H9 (cell line): ENCODE results near the gene DMRT1. TPM values are rescaled to one million over a fixed set of nuclear protein-coding genes. Genes with fewer than 3 reads are reported as not detected.

Experiments
- DNase-seq: peaks from one replicate; pipeline ENCODE4 v3.0.0-alpha.2; 2017
- H2AFZ ChIP-seq: one replicate; pipeline ENCODE4 v1.6.1; 2013; ENCODE audit warnings: mild to moderate bottlenecking, low read length, control low read depth, moderate library complexity
- H2AK5ac ChIP-seq: 2 replicates; pipeline ENCODE4 v1.6.1; 2013; ENCODE audit warnings: low read length, control low read depth, mixed read lengths; ENCODE audit not compliant: insufficient read length
- H2BK120ac ChIP-seq: one replicate; pipeline ENCODE4 v1.6.1; 2013; ENCODE audit warnings: low read depth, mild to moderate bottlenecking, low read length, control low read depth, inconsistent platforms; ENCODE audit not compliant: poor library complexity, severe bottlenecking
- H2BK12ac ChIP-seq: 2 replicates; pipeline ENCODE4 v1.6.1; 2013; ENCODE audit warnings: low read length, control low read depth, mixed read lengths, low read depth; ENCODE audit not compliant: insufficient read length
- H2BK15ac ChIP-seq: 2 replicates; pipeline ENCODE4 v1.6.1; 2013; ENCODE audit warnings: low read depth, low read length, control low read depth
- H2BK20ac ChIP-seq: one replicate; pipeline ENCODE4 v1.6.1; 2013; ENCODE audit warnings: low read depth, mild to moderate bottlenecking, low read length, control low read depth, inconsistent platforms; ENCODE audit not compliant: poor library complexity, severe bottlenecking
- H2BK5ac ChIP-seq: 2 replicates; pipeline ENCODE4 v1.6.1; 2013; ENCODE audit warnings: low read length, control low read depth, mixed read lengths; ENCODE audit not compliant: insufficient read length
- H3K14ac ChIP-seq: 2 replicates; pipeline ENCODE4 v1.6.1; 2013; ENCODE audit warnings: low read length, control low read depth; ENCODE audit not compliant: insufficient read depth
- H3K18ac ChIP-seq: 2 replicates; pipeline ENCODE4 v1.6.1; 2013; ENCODE audit warnings: low read depth, mild to moderate bottlenecking, mixed read lengths, low read length, control low read depth; ENCODE audit not compliant: insufficient read length
- H3K23ac ChIP-seq: 2 replicates; pipeline ENCODE4 v1.6.1; 2013; ENCODE audit warnings: low read length, control low read depth, mixed read lengths, low read depth; ENCODE audit not compliant: insufficient read length
- H3K23me2 ChIP-seq: 2 replicates; pipeline ENCODE4 v1.6.1; 2013; ENCODE audit warnings: low read depth, mild to moderate bottlenecking, mixed read lengths, low read length, control low read depth; ENCODE audit not compliant: insufficient read length, poor library complexity, severe bottlenecking
- H3K27ac ChIP-seq: 2 replicates; pipeline ENCODE4 v1.5.1; 2013; ENCODE audit warnings: low read length, control low read depth, mixed read lengths, low read depth; ENCODE audit not compliant: insufficient read length
- H3K27me3 ChIP-seq: 2 replicates; pipeline ENCODE4 v1.6.1; 2013; ENCODE audit warnings: low read length, control low read depth, inconsistent platforms; ENCODE audit not compliant: insufficient read depth
- H3K4ac ChIP-seq: 2 replicates; pipeline ENCODE4 v1.6.1; 2013; ENCODE audit warnings: low read depth, mild to moderate bottlenecking, control low read depth, inconsistent platforms, low read length, moderate library complexity
- H3K4me1 ChIP-seq: 2 replicates; pipeline ENCODE4 v1.6.1; 2013; ENCODE audit warnings: low read length, control low read depth, inconsistent platforms; ENCODE audit not compliant: insufficient read depth
- H3K4me2 ChIP-seq: 2 replicates; pipeline ENCODE4 v1.6.1; 2013; ENCODE audit warnings: low read length, control low read depth, mixed read lengths; ENCODE audit not compliant: insufficient read length, insufficient read depth
- H3K56ac ChIP-seq: 2 replicates; pipeline ENCODE4 v1.6.1; 2013; ENCODE audit warnings: low read depth, mild to moderate bottlenecking, mixed read lengths, low read length, control low read depth; ENCODE audit not compliant: insufficient read length
- H3K79me1 ChIP-seq: 2 replicates; pipeline ENCODE4 v1.6.1; 2013; ENCODE audit warnings: low read depth, mild to moderate bottlenecking, moderate library complexity, low read length, control low read depth, inconsistent platforms; ENCODE audit not compliant: insufficient read depth, poor library complexity, severe bottlenecking
- H3K79me2 ChIP-seq: 2 replicates; pipeline ENCODE4 v1.6.1; 2013; ENCODE audit warnings: low read length, control low read depth, inconsistent platforms; ENCODE audit not compliant: insufficient read depth
- H3K9ac ChIP-seq: 2 replicates; pipeline ENCODE4 v1.6.1; 2013; ENCODE audit warnings: low read length, control low read depth, mixed read lengths; ENCODE audit not compliant: insufficient read length; ENCODE audit errors: extremely low read depth
- H3K9me3 ChIP-seq: one replicate; pipeline ENCODE4 v1.6.1; 2013; ENCODE audit warnings: low read depth, low read length, inconsistent platforms; ENCODE audit not compliant: control insufficient read depth
- H3T11ph ChIP-seq: one replicate; pipeline ENCODE4 v1.6.1; 2013; ENCODE audit warnings: mild to moderate bottlenecking, low read length, control low read depth, inconsistent platforms
- H4K20me1 ChIP-seq: one replicate; pipeline ENCODE4 v1.6.1; 2013; ENCODE audit not compliant: control insufficient read depth, insufficient read length, insufficient read depth
- H4K5ac ChIP-seq: 2 replicates; pipeline ENCODE4 v1.6.1; 2013; ENCODE audit warnings: low read depth, mild to moderate bottlenecking, mixed read lengths, low read length, control low read depth; ENCODE audit not compliant: insufficient read length
- H4K8ac ChIP-seq: replicated peaks from 2 replicates; pipeline ENCODE4 v1.6.1; 2013; ENCODE audit warnings: low read length, control low read depth, mixed read lengths, low read depth; ENCODE audit not compliant: insufficient read length
- H4K91ac ChIP-seq: 2 replicates; pipeline ENCODE4 v1.6.1; 2013; ENCODE audit warnings: low read depth, mild to moderate bottlenecking, moderate library complexity, mixed read lengths, low read length, control low read depth; ENCODE audit not compliant: insufficient read length
- H3K27ac Mint-ChIP-seq, 3 experiments: 2 replicates in 2 of 3; 3 replicates in 1 of 3; pipeline ENCODE4 v1.8.0; 2020 to 2021; ENCODE audit warnings: mixed read lengths in 3 of 3, mild to moderate bottlenecking in 1 of 3, moderate library complexity in 1 of 3
- H3K27me3 Mint-ChIP-seq: 2 replicates; pipeline ENCODE4 v1.8.0; 2021; ENCODE audit warnings: low read depth, mild to moderate bottlenecking, moderate library complexity, mixed read lengths
- H3K36me3 Mint-ChIP-seq, 3 experiments: 2 replicates in 2 of 3; 3 replicates in 1 of 3; pipeline ENCODE4 v1.8.0; 2020 to 2021; ENCODE audit warnings: low read depth in 3 of 3, mixed read lengths in 3 of 3; ENCODE audit not compliant: insufficient read depth in 1 of 3
- H3K4me1 Mint-ChIP-seq, 2 experiments: 2 replicates each; pipeline ENCODE4 v1.8.0; 2020; ENCODE audit warnings: mixed read lengths in 2 of 2
- H3K4me3 Mint-ChIP-seq, 2 experiments: 2 replicates in 1 of 2; 3 replicates in 1 of 2; pipeline ENCODE4 v1.8.0; 2020 to 2021; ENCODE audit warnings: mild to moderate bottlenecking in 2 of 2, mixed read lengths in 2 of 2, moderate library complexity in 1 of 2
- H3K9me3 Mint-ChIP-seq, 2 experiments: 2 replicates in 1 of 2; 3 replicates in 1 of 2; pipeline ENCODE4 v1.8.0; 2020; ENCODE audit warnings: mild to moderate bottlenecking in 2 of 2, mixed read lengths in 2 of 2, moderate library complexity in 1 of 2
- CTCF ChIP-seq: fragments of 200-600 bp; sonication (generic); conservative IDR thresholded peaks from 3 replicates; pipeline ENCODE4 v1.8.0; 2021; ENCODE audit warnings: antibody characterized with exemption, mild to moderate bottlenecking
- WGBS: extraction: QIAGEN DNeasy Blood & Tissue Kit; methylation state at CpG from one replicate; pipeline ENCODE4 v1.1.7; 2013; ENCODE audit warnings: missing lambda C conversion rate, low lambda C conversion rate, mixed read lengths; ENCODE audit not compliant: insufficient read length; ENCODE audit errors: extremely low coverage; 5-methylcytosine and 5-hydroxymethylcytosine counted together
- total RNA-seq: library from RNA; stranded (reverse); gene quantifications from 2 replicates; pipeline ENCODE4 v1.2.1, GENCODE V29; 2021

The DMRT1 gene
- total RNA-seq, 1 experiment from 2014 or later = not detected

GRCh38 chr9:962023-962422, 120.5 kb downstream of the DMRT1 start:
- Histone ChIP-seq H3K27me3 (peaks cover 3% of the 10 kb centered on the region; the same call in 1 of the 2 replicates), H3K27ac (no peak overlapping the region), H3K79me2 (no peaks in the 10 kb centered on the region), H2BK20ac (no peak overlapping the region), H2AK5ac (no peak overlapping the region), H2AFZ (no peak overlapping the region), H3K4me2 (no peak overlapping the region), H4K20me1 (no peaks in the 10 kb centered on the region), H3K14ac (no peak overlapping the region), H3T11ph (no peak overlapping the region), H4K8ac (no peak overlapping the region), H4K5ac (no peak overlapping the region), H3K9ac (no peak overlapping the region), H3K4me1 (no peaks in the 10 kb centered on the region), H3K9me3 (no peaks in the 10 kb centered on the region), H4K91ac (no peak overlapping the region), H3K4ac (no peak overlapping the region), H2BK5ac (no peak overlapping the region), H2BK120ac (no peak overlapping the region), H3K18ac (no peak overlapping the region), H3K23me2 (no peaks in the 10 kb centered on the region), H3K79me1 (no peaks in the 10 kb centered on the region), H2BK12ac (no peak overlapping the region), H3K23ac (no peak overlapping the region), H3K56ac (no peak overlapping the region), H2BK15ac (no peak overlapping the region)
- no peak overlapping the region; a peak in 1 of 7 replicates for H3K27ac Mint-ChIP-seq
- H3K9me3 Mint-ChIP-seq = no peaks in the 10 kb centered on the region
- no peaks in the 10 kb centered on the region for H3K36me3 Mint-ChIP-seq
- TF ChIP-seq CTCF = no peak
- H3K4me3 Mint-ChIP-seq = no peak overlapping the region
- DNase-seq = no peak
- H3K27me3 Mint-ChIP-seq = peaks cover 92% of the 10 kb centered on the region
- no CpG with 5 or more reads among the region's 6 CpGs for WGBS
- H3K4me1 Mint-ChIP-seq = peaks cover 3% of the 10 kb centered on the region in 2 experiments; a peak in 1 of 4 replicates
